ENCODE data around the gene ESRRG.
"Not testable (repeated sequence)": the region's sequence is repeated elsewhere in the genome, so short reads cannot be mapped to it uniquely, and the experiment has no call there.

Gene ESRRG

DNA sequence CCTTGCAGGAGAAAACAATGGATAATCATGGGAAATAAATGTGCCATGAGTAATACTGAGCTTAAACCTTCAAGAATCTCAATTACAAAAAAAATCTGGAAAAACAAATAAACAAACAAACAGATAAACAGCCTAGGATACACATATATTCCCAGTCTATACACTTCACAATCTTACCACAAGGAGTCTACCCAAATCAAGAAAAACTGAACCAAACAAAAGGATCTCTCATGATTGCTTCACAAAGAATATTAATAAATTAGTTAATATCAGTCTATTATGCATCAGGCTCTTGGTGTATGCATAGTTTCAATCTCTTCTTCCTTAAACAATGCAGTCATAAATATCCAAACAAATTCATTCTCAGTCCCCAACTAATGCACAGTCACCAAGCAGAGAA is 3.2 kb upstream of the ESRRG start:
- TF ChIP-seq ZNF274 (IDR thresholded peaks at IDR 0.05; ENCODE audit: low read depth, low read length), result no peak
- no peak overlapping the region for H3K4me3 ChIP-seq (ENCODE audit: low read length)

DNA sequence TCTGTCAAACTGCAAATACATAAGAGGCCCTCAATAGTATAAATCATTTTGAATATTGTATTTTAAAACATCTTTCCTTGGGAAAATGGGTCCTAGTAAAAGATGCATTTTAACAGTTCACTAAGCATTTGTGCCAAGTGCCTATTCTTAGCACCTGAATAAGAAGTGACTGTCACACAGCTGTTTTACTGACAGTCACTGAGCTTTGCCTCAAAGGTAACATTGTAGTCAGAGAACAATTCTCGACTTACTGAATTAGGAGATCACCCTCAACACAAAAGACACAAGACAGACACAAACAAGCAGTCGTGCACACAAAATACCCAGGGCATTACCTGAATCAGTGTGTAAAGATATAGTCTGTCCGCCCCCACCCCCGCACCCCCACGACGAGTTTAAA is 408 bp downstream of the ESRRG start:
- no peak for TF ChIP-seq ZNF274 (IDR thresholded peaks at IDR 0.05; ENCODE audit: low read depth, low read length)
- no peak overlapping the region; the same call in 1 of the 2 replicates for H3K4me3 ChIP-seq (ENCODE audit: low read length)

DNA sequence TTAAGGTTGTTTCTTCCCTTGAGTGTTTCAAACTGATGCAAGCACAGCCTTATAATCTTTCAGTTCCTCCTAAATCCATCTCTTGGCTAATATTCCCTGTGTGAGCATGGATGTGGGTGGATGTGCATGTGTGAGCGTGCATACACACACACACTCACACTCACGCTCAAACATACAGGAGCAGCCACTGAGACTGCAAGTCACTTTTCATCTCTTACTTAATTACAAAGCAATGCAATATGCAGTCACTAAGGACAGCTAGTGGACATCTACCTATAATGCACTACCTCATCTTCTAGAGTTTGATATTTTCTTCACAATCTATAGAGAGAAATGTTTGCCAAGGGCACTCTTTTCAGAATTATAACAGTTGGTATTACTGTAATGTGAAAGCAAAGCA is 1.4 kb downstream of the ESRRG start:
- TF ChIP-seq ZNF274 (IDR thresholded peaks at IDR 0.05; ENCODE audit: low read depth, low read length), result no peak
- no peak overlapping the region for H3K4me3 ChIP-seq (ENCODE audit: low read length)

DNA sequence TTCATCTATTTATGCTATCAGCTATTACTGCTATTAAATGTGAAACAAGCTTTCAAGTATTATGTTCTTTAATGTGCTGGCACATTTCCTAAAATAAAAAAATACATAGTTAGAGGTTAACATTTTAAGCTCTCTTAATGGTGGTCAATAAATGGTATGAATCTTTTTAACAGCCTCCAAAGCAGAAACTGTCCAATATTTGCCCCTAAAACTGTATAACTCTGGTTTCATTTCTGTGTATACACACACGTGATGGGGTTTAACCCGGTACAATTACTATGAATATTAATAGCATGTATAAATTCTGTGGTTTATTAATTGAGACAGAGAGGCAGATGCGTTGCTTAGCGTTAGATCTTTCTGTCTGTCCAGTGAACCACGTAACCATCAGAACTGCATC is 2.2 kb downstream of the ESRRG start:
- no peak overlapping the region for H3K4me3 ChIP-seq (ENCODE audit: low read length)
- TF ChIP-seq ZNF274 (IDR thresholded peaks at IDR 0.05; ENCODE audit: low read depth, low read length), result no peak

DNA sequence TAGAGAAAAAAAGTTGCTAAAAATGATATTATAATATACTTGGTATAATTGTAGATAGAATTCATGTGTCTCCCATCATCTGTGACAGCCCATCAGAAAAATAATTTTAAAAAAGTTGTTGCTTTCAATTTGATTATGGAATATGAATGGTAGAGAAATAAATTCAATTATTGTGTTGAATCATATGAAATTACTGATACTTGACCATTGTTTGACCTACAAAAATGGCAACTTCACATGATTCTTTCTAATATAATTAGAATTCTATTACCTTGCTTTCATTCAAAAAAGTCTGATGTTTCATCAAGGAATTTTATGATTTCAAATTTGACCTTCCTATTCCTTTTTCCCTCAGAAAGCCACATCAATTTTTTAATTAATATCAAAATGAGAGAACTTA is 11.5 kb downstream of the ESRRG start:
- TF ChIP-seq ZNF274 (IDR thresholded peaks at IDR 0.05; ENCODE audit: low read depth, low read length), result no peak
- H3K4me3 ChIP-seq (ENCODE audit: low read length), result no peak overlapping the region

DNA sequence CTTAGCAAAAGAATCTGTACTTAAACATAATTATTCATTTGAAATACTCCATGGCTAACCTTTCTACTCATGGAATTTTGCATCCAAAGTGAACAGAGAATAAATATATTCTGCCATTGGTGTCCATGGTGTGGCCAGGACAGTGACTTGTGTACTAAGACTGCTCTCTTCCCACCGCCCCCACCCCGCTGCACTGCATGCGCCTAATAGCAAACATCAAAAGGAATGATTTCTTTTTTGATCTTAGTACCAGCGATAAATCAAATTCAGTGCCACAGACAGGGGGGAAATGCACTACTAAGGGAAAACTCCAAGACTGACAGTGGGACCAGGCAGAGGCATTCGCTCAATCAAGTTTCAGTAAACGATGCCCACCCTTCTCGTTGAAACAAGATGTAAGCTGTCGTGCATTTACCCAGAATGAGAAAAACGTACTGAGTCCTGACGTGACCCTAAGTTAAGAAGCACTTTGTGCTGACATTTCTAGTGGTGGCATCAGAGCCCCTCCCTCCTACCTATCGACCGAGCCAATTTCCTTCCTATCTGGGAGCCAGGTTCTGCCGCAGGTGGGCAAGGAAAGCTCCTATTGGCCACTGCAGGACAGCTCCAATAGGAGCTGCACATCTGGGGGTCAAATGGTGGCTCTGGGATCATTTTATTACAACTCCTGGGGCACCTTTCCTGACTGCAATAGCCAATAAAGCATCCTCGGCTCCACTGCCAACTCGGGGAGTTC is 12.5 kb downstream of the ESRRG start:
- H3K4me3 ChIP-seq (ENCODE audit: low read length), result no peak overlapping the region
- no peak for TF ChIP-seq ZNF274 (IDR thresholded peaks at IDR 0.05; ENCODE audit: low read depth, low read length)

DNA sequence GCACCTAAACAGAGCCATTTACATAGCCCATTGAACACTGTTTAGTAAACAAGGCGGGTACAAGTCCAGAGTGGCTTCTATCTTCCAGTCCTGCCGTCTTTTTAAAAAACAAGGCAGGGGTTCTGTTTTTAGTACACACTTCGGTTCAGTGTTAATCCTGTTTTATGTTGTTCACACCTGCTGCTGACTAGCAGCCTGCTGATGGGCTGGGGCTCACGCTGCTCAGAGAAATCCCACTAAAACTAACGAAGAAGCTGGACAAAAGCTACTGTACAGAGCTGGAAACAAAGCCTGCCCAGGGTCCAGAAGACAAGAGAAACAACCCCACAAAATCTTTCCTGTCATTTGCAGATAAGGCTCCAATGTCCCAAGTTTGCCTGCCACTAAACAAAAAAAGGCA is 13.2 kb downstream of the ESRRG start:
- no peak overlapping the region for H3K4me3 ChIP-seq (ENCODE audit: low read length)
- TF ChIP-seq ZNF274 (IDR thresholded peaks at IDR 0.05; ENCODE audit: low read depth, low read length), result no peak

DNA sequence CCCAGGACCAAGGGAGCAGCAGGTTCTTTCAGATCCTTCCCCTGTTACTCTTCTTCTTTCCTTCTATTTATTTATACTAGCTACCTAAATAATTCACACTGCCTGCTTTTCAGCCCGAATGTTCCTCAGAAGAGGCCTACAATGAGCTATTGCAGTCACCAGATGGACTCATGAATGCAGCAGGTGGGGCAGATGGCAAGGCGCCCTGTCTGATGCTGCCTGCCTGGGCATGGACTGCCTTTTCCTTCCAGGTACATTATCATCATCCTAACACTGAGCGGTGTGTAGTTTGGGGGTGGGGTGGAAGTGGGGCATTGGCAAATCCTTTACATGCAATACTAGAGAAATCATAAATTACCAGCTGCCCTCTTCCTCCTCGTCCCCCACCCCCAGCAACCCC is 17.6 kb downstream of the ESRRG start:
- TF ChIP-seq ZNF274 (IDR thresholded peaks at IDR 0.05; ENCODE audit: low read depth, low read length), result no peak
- H3K4me3 ChIP-seq (ENCODE audit: low read length), result no peak overlapping the region

DNA sequence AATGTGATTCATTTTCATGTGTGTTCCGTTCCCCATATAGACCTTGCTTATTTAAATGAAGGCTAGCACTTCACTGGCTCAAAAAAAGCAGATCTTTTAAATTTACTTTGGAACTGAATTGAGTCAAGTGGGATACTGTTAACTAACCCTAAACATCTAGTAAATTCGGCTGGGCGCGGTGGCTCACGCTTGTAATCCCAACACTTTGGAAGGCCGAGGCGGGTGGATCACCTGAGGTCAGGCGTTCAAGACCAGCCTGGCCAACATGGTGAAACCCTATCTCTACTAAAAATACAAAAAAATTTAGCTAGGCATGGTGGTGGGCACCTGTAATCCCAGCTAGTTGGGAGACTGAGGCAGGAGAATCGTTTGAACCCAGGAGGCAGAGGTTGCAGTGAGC is 19.2 kb downstream of the ESRRG start:
- not testable (repeated sequence) for H3K4me3 ChIP-seq (ENCODE audit: low read length)

DNA sequence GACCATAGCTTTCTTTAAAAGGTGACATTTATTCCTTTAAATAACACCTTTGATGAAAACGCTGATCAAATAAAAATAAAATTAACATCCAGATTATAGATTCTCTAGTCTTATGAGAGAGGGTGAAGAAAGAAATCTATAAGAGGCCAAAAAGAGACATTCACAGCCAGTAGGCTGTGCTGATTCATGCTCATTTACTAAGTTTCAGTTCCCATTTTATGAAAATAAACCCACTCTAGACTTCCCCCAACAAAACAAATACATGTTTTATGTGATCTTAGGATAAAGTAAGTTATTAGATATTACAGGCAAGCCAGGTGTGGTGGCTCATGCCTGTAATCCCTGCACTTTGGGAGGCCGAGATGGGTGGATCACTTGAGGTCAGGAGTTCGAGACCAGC is 21.1 kb downstream of the ESRRG start:
- TF ChIP-seq ZNF274 (IDR thresholded peaks at IDR 0.05; ENCODE audit: low read depth, low read length), result no peak
- H3K4me3 ChIP-seq (ENCODE audit: low read length), result no peak overlapping the region

GRCh38 chr1:216700779-216701178 is 22.4 kb downstream of the ESRRG start:
- no peak overlapping the region for H3K4me3 ChIP-seq (ENCODE audit: low read length)
- TF ChIP-seq ZNF274 (IDR thresholded peaks at IDR 0.05; ENCODE audit: low read depth, low read length), result no peak

- no peak for TF ChIP-seq ZNF274 (IDR thresholded peaks at IDR 0.05; ENCODE audit: low read depth, low read length)
- no peak overlapping the region for H3K4me3 ChIP-seq (ENCODE audit: low read length)
Measured at GRCh38 chr1:216691710-216692109, 31.5 kb downstream of the ESRRG start.

- TF ChIP-seq ZNF274 (IDR thresholded peaks at IDR 0.05; ENCODE audit: low read depth, low read length), result no peak
- H3K4me3 ChIP-seq (ENCODE audit: low read length), result no peak overlapping the region
Measured at GRCh38 chr1:216690603-216691002, 32.6 kb downstream of the ESRRG start.

- TF ChIP-seq ZNF274 (IDR thresholded peaks at IDR 0.05; ENCODE audit: low read depth, low read length), result no peak
Measured at GRCh38 chr1:216688127-216688657, 35.0 kb downstream of the ESRRG start.

DNA sequence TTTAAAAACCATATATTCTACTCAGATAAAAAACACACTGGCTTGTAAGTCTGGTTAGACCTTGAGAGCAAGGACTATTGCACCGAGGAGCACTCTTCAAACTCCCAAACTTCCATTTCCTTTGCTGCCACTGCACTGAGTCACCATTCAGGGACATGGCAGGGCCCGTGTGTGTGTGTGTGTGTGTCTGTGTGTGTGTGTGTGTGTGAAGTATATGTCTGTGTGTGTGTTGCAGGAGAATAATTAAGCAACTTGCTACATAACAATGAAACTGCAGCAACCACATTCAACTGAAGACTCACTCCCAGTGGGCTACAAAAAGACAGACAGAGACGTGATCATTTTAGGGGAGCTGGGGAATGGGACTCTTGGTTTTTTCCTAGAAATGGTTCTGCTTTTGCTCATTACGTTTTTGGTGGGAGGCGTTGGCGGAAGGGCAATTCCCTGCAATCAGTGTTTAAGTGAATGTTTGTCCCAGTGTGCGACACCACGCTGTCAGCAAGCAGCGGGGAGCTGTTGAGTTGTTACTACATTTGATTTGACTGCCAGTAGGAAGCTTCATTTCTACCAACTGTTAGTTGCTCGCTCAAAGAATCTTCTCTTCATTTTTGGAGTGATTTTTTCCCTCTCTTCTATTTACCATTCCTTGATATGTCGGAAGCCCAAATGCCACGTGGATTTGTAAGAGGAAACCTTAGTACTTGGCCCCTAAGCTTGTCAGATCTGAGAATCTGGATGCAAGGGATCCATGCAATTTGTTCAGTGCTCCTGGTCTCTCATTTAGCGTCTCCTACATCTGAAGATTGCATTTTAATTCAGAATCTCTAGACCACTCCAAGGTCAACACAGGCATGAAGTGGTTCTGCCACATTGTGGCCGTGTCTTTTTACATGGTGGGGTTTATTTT is 36.1 kb downstream of the ESRRG start:
- no peak overlapping the region for H3K4me3 ChIP-seq (ENCODE audit: low read length)
- no peak for TF ChIP-seq ZNF274 (IDR thresholded peaks at IDR 0.05; ENCODE audit: low read depth, low read length)

More at GRCh38 chr1:216688127-216688657, 35.0 kb downstream of the ESRRG start:
- no peak overlapping the region for H3K4me3 ChIP-seq (ENCODE audit: low read length)

Measured in GM08714 (cell line).